ENCODE results near the gene CFAP119.

The CFAP119 gene

GRCh38 chr16:30747331-30747730 lies 14.5 kb downstream of the CFAP119 start:
- ATAC-seq (ENCODE audit: low read depth): peak; percentile 51
- Histone ChIP-seq H3K36me3 (ENCODE audit: low read depth) (peaks cover 54% of the 10 kb centered on the region), H3K4me1 (ENCODE audit: insufficient read depth, poor library complexity, severe bottlenecking) (peaks cover 13% of the 10 kb centered on the region), H3K9me3 (ENCODE audit: severe bottlenecking) (no peaks in the 10 kb centered on the region), H3K27me3 (ENCODE audit: insufficient read depth, poor library complexity, severe bottlenecking) (no peaks in the 10 kb centered on the region), H3K27ac (ENCODE audit: poor library complexity, severe bottlenecking) (peak overlapping the region; percentile 79), H3K4me3 (ENCODE audit: severe bottlenecking) (peak overlapping the region; percentile 43)
- DNase-seq (ENCODE audit: low spot score): no peak
- no peak for TF ChIP-seq CTCF (IDR thresholded peaks at IDR 0.05; ENCODE audit: poor library complexity, severe bottlenecking)

DNA sequence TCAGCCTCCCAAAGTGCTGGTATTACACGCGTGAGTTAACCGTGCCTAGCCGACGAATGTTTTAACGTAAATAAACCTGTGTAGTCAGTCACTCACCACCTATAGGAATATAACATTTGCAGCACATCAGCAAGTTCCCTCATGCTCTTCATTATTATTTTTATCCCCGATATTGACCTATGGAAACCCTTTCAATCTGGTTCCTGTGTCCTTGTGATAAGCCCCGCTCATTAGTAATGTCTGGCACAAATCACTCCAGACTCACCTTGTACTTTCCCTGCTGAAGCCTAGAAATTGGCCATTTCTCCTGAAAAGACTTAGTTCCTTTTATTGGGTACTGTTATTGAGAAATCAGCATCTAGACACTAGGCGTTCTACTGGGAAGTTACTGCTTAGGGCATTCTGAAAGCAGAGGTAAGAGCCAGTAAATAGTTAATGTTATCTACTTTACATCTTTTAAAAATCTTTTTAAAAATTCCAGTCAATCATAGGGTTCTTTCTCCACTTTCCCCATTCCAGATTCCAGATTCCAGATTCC lies 15.2 kb downstream of the CFAP119 start:
- no peak for TF ChIP-seq CTCF (IDR thresholded peaks at IDR 0.05; ENCODE audit: poor library complexity, severe bottlenecking)
- peaks cover 56% of the 10 kb centered on the region for H3K36me3 ChIP-seq (ENCODE audit: low read depth)
- no peak for DNase-seq (ENCODE audit: low spot score)
- H3K27ac ChIP-seq (ENCODE audit: poor library complexity, severe bottlenecking): peak overlapping the region; percentile 79
- ATAC-seq (ENCODE audit: low read depth): no peak
- H3K4me1 ChIP-seq (ENCODE audit: insufficient read depth, poor library complexity, severe bottlenecking): peaks cover 19% of the 10 kb centered on the region
- H3K9me3 ChIP-seq (ENCODE audit: severe bottlenecking): no peaks in the 10 kb centered on the region
- no peak overlapping the region for H3K4me3 ChIP-seq (ENCODE audit: severe bottlenecking)
- no peaks in the 10 kb centered on the region for H3K27me3 ChIP-seq (ENCODE audit: insufficient read depth, poor library complexity, severe bottlenecking)

DNA sequence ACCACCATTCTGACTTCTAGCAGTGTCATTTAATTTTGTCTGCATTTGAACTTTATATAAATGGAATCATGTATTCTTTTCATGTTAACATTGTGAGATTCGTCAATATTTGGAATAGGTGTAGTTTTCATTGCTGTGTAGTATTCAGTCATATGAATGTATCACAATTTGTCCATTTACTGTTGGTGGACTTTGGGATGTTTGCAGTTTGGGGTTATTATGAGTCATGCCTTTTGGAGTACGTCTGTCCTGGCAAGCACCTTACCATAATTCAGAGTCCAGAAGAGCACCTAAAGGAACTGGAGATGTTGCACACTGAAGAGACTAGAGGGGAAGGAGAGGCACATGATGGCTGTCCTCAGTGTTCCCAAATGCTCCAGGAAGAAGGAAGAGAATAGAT lies 16.8 kb downstream of the CFAP119 start:
- Histone ChIP-seq H3K4me3 (ENCODE audit: severe bottlenecking) (no peak overlapping the region), H3K27me3 (ENCODE audit: insufficient read depth, poor library complexity, severe bottlenecking) (no peaks in the 10 kb centered on the region), H3K4me1 (ENCODE audit: insufficient read depth, poor library complexity, severe bottlenecking) (peaks cover 22% of the 10 kb centered on the region), H3K36me3 (ENCODE audit: low read depth) (peaks cover 43% of the 10 kb centered on the region), H3K27ac (ENCODE audit: poor library complexity, severe bottlenecking) (no peak overlapping the region), H3K9me3 (ENCODE audit: severe bottlenecking) (no peaks in the 10 kb centered on the region)
- ATAC-seq (ENCODE audit: low read depth) (no peak), DNase-seq (ENCODE audit: low spot score) (no peak)
- no peak for TF ChIP-seq CTCF (IDR thresholded peaks at IDR 0.05; ENCODE audit: poor library complexity, severe bottlenecking)

DNA sequence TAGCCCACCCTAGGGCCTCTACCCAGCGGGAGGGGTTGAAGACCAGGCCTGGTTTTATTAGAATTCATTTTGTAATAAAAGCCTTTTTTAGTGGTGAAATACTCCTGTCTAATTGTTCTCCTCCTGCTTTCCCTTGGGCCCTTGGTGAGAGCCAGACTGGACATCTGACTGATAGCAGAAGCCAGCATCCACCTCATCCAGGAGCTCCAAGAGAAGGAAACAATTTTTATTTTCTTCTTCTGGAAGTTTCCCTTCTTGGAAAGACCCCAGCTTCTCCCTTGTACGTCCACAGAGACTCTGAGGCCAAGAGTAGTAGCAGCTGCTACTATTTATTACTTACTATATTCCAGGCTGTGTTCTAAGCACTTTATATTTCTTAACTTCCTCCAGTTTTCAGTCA lies 17.7 kb downstream of the CFAP119 start:
- H3K36me3 ChIP-seq (ENCODE audit: low read depth): peaks cover 39% of the 10 kb centered on the region
- no peak for TF ChIP-seq CTCF (IDR thresholded peaks at IDR 0.05; ENCODE audit: poor library complexity, severe bottlenecking)
- ATAC-seq (ENCODE audit: low read depth): no peak

DNA sequence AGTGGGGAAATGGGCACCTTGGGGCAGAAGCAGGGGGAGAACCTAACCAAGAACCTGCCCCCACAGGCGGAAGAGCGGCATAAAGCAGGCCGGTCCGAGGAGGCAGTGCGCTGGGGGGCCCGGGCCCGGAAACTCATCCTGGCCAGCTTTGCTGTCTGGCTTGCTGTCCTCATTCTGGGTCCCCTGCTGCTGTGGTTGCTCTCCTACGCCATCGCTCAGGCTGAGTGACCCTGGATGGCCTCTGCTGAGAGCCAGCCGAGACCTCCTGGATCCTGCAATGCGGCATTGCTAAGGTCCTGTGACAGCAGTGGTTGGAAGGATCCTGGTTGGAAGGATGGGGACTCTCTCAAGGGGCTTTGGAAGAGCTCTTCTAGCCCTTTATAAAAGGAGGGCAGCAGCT lies 18.1 kb downstream of the CFAP119 start:
- no peak for DNase-seq (ENCODE audit: low spot score)
- Histone ChIP-seq H3K27me3 (ENCODE audit: insufficient read depth, poor library complexity, severe bottlenecking) (no peaks in the 10 kb centered on the region), H3K4me1 (ENCODE audit: insufficient read depth, poor library complexity, severe bottlenecking) (peaks cover 28% of the 10 kb centered on the region), H3K4me3 (ENCODE audit: severe bottlenecking) (no peak overlapping the region), H3K9me3 (ENCODE audit: severe bottlenecking) (no peaks in the 10 kb centered on the region), H3K36me3 (ENCODE audit: low read depth) (peaks cover 43% of the 10 kb centered on the region), H3K27ac (ENCODE audit: poor library complexity, severe bottlenecking) (peak overlapping the region; percentile 97)
- ATAC-seq (ENCODE audit: low read depth): no peak
- no peak for TF ChIP-seq CTCF (IDR thresholded peaks at IDR 0.05; ENCODE audit: poor library complexity, severe bottlenecking)

More for the DNA sequence above, 17.7 kb downstream of the CFAP119 start:
- no peak overlapping the region for H3K4me3 ChIP-seq (ENCODE audit: severe bottlenecking)
- peaks cover 28% of the 10 kb centered on the region for H3K4me1 ChIP-seq (ENCODE audit: insufficient read depth, poor library complexity, severe bottlenecking)
- no peak for DNase-seq (ENCODE audit: low spot score)
- H3K9me3 ChIP-seq (ENCODE audit: severe bottlenecking): no peaks in the 10 kb centered on the region
- no peak overlapping the region for H3K27ac ChIP-seq (ENCODE audit: poor library complexity, severe bottlenecking)
- H3K27me3 ChIP-seq (ENCODE audit: insufficient read depth, poor library complexity, severe bottlenecking): no peaks in the 10 kb centered on the region
